Liver (tissue), 9 donors: Measurements from ENCODE around the gene C6orf163. TPM values are rescaled to one million over a fixed set of nuclear protein-coding genes. Genes with fewer than 3 reads are reported as not detected.
"Not testable (repeated sequence)": the region's sequence is repeated elsewhere in the genome, so short reads cannot be mapped to it uniquely, and the experiment has no call there.

ENCODE experiments used
- DNase-seq: peaks from one replicate; pipeline ENCODE4 v3.0.0-alpha.2; 2017; ENCODE audit warnings: low spot score
- H3K27ac ChIP-seq, 2 donors: one replicate each; pipeline ENCODE4 v1.7.0; 2013; ENCODE audit warnings: inconsistent platforms in 2 of 2, low read length in 2 of 2, control low read depth in 1 of 2, low read depth in 1 of 2, mild to moderate bottlenecking in 1 of 2
- H3K27me3 ChIP-seq, 4 donors: one replicate each; pipeline versions ENCODE4 v1.6.1 to v1.7.0; 2013; ENCODE audit warnings: low read length in 3 of 4, inconsistent platforms in 1 of 4, mild to moderate bottlenecking in 1 of 4, moderate library complexity in 1 of 4; ENCODE audit not compliant: control insufficient read depth in 4 of 4, insufficient read depth in 4 of 4
- H3K36me3 ChIP-seq, 4 donors: one replicate each; pipeline versions ENCODE4 v1.6.1 to v1.7.0; 2013; ENCODE audit warnings: low read length in 3 of 4, mild to moderate bottlenecking in 3 of 4, low read depth in 1 of 4, moderate library complexity in 1 of 4; ENCODE audit not compliant: control insufficient read depth in 4 of 4, insufficient read depth in 3 of 4
- H3K4me1 ChIP-seq, 4 donors: one replicate each; pipeline versions ENCODE4 v1.6.1 to v1.7.0; 2013; ENCODE audit warnings: low read length in 3 of 4, mild to moderate bottlenecking in 3 of 4, moderate library complexity in 1 of 4; ENCODE audit not compliant: control insufficient read depth in 4 of 4, insufficient read depth in 4 of 4
- H3K4me3 ChIP-seq, 3 donors: one replicate each; pipeline versions ENCODE4 v1.6.1 to v1.7.0; 2013; ENCODE audit warnings: low read length in 3 of 3, control low read depth in 1 of 3, low read depth in 1 of 3, mild to moderate bottlenecking in 1 of 3
- H3K9ac ChIP-seq, 2 donors: one replicate each; pipeline ENCODE4 v1.7.0; 2013; ENCODE audit warnings: low read length in 2 of 2, mild to moderate bottlenecking in 2 of 2, moderate library complexity in 2 of 2, control low read depth in 1 of 2, low read depth in 1 of 2
- H3K9me3 ChIP-seq, 4 donors: one replicate each; pipeline versions ENCODE4 v1.6.1 to v1.7.0; 2013; ENCODE audit warnings: low read length in 3 of 4; ENCODE audit not compliant: control insufficient read depth in 4 of 4
- ATF3 ChIP-seq: IDR thresholded peaks from 2 replicates; pipeline ENCODE4 v1.6.1; 2016; ENCODE audit warnings: antibody characterized with exemption
- CTCF ChIP-seq: fragments of 150-350 bp; IDR thresholded peaks from 2 replicates; pipeline ENCODE4 v1.5.1; 2017; ENCODE audit warnings: improper control_type of control experiment, low read depth, low read length; ENCODE audit not compliant: missing input control
- EGR1 ChIP-seq, 2 donors: IDR thresholded peaks; 2 replicates each; pipeline ENCODE4 v1.6.1; 2016 to 2018; ENCODE audit warnings: antibody characterized with exemption in 2 of 2, low read depth in 2 of 2
- FOXA1 ChIP-seq: IDR thresholded peaks from 2 replicates; pipeline ENCODE4 v1.6.1; 2016; ENCODE audit warnings: antibody characterized with exemption
- FOXA2 ChIP-seq: IDR thresholded peaks from 2 replicates; pipeline ENCODE4 v1.6.1; 2016; ENCODE audit warnings: antibody characterized with exemption
- GABPA ChIP-seq, 2 donors: IDR thresholded peaks in 1 of 2; conservative IDR thresholded peaks in 1 of 2; 2 replicates each; pipeline ENCODE4 v1.6.1; 2016; ENCODE audit warnings: antibody characterized with exemption in 2 of 2, mild to moderate bottlenecking in 1 of 2, moderate library complexity in 1 of 2
- HNF4A ChIP-seq, 2 donors: conservative IDR thresholded peaks; 2 replicates each; pipeline ENCODE4 v1.6.1; 2016; ENCODE audit warnings: antibody characterized with exemption in 2 of 2, mild to moderate bottlenecking in 2 of 2
- HNF4G ChIP-seq: IDR thresholded peaks from 2 replicates; pipeline ENCODE4 v1.6.1; 2016; ENCODE audit warnings: antibody characterized with exemption
- JUND ChIP-seq, 2 donors: IDR thresholded peaks; 2 replicates each; pipeline ENCODE4 v1.6.1; 2016; ENCODE audit warnings: antibody characterized with exemption in 2 of 2
- MAX ChIP-seq: IDR thresholded peaks from 2 replicates; pipeline ENCODE4 v1.6.1; 2016; ENCODE audit warnings: antibody characterized with exemption
- NR2F2 ChIP-seq: IDR thresholded peaks from 2 replicates; pipeline ENCODE4 v1.6.1; 2016; ENCODE audit warnings: antibody characterized with exemption
- RAD21 ChIP-seq, 2 donors: IDR thresholded peaks; 2 replicates each; pipeline ENCODE4 v1.6.1; 2016; ENCODE audit warnings: antibody characterized with exemption in 2 of 2, mild to moderate bottlenecking in 2 of 2
- REST ChIP-seq: IDR thresholded peaks from 2 replicates; pipeline ENCODE4 v1.6.1; 2016; ENCODE audit warnings: antibody characterized with exemption, mild to moderate bottlenecking
- RXRA ChIP-seq, 2 donors: IDR thresholded peaks; 2 replicates each; pipeline ENCODE4 v1.6.1; 2017 to 2018; ENCODE audit warnings: antibody characterized with exemption in 2 of 2, mild to moderate bottlenecking in 1 of 2
- SP1 ChIP-seq: IDR thresholded peaks from 2 replicates; pipeline ENCODE4 v1.6.1; 2018; ENCODE audit warnings: antibody characterized with exemption, mild to moderate bottlenecking
- TAF1 ChIP-seq: conservative IDR thresholded peaks from 2 replicates; pipeline ENCODE4 v1.6.1; 2016; ENCODE audit warnings: antibody characterized with exemption, mild to moderate bottlenecking
- YY1 ChIP-seq: IDR thresholded peaks from 2 replicates; pipeline ENCODE4 v1.6.1; 2016; ENCODE audit warnings: antibody characterized with exemption, mild to moderate bottlenecking
- ZBTB33 ChIP-seq: IDR thresholded peaks from 2 replicates; pipeline ENCODE4 v1.6.1; 2016; ENCODE audit warnings: antibody characterized with exemption
- WGBS: extraction: QIAGEN DNeasy Blood & Tissue Kit; methylation state at CpG from one replicate; pipeline ENCODE4 v1.1.7; 2013; 5-methylcytosine and 5-hydroxymethylcytosine counted together
- polyA plus RNA-seq, 2 donors: library from polyadenylated mRNA; stranded (reverse) in 1 of 2; unstranded in 1 of 2; fragments of 200-250 nt in 1 of 2; fragments of >200 nt in 1 of 2; fragmentation: Nextera tagmentation in 1 of 2; extraction: Ambion mirVana in 1 of 2; gene quantifications; one replicate each; pipeline versions ENCODE4 v1.2.1 to v1.2.3, GENCODE V29; 2013 to 2015
- total RNA-seq, 2 donors: library from RNA; depleted of rRNA; stranded (reverse); fragments of >200 nt; gene quantifications; one replicate each; pipeline ENCODE4 v1.2.3, GENCODE V29; 2014
- donor health status: healthy.
- donor health status: healthy.
- donor health status: healthy.
- donor health status: healthy.
- donor health status: healthy.

C6orf163 gene
- total and polyA plus RNA-seq, 4 donors, result 0.09 to 3.0 (median 0.67) TPM

GRCh38 chr6:87322304-87323212 is 22.1 kb upstream of the C6orf163 start, which contains the start of gene SMIM8:
SMIM8 (plus strand) TSS chr6:87322588; CDS start chr6:87337032, 14,444 bp downstream.
- Histone ChIP-seq H3K4me1 (peaks cover 0 to 4% (median 0%) of the 10 kb centered on the region in 4 donors), H3K27me3 (no peaks in the 10 kb centered on the region), H3K27ac (peak within 1 kb of the TSS; percentile 62 to 67), H3K4me3 (peak within 1 kb of the TSS; percentile 93 to 99 (median 93)), H3K36me3 (no peaks in the 10 kb centered on the region), H3K9me3 (no peaks in the 10 kb centered on the region), H3K9ac (peak within 1 kb of the TSS; percentile 3 to 90)
- under 1% methylated on average over 60 of the region's 60 CpGs for WGBS
- DNase-seq, result peak; percentile 87
- TF ChIP-seq EGR1 (IDR thresholded peaks at IDR 0.05; ENCODE audit: low read depth in 2 of 2), result no peak
- no peak for TF ChIP-seq NR2F2
- no peak for TF ChIP-seq FOXA1
- TF ChIP-seq HNF4G, result no peak
- TF ChIP-seq JUND (IDR thresholded peaks at IDR 0.05), result no peak
- peak; percentile 93 for TF ChIP-seq CTCF
- TF ChIP-seq TAF1, result no peak
- no peak for TF ChIP-seq FOXA2
- TF ChIP-seq ATF3, result no peak
- TF ChIP-seq REST, result no peak
- peak in 1 of 2 donors; percentile 16 for TF ChIP-seq RXRA (IDR thresholded peaks at IDR 0.05)
- no peak for TF ChIP-seq ZBTB33
- peak in 1 of 2 donors; percentile 42 for TF ChIP-seq GABPA (IDR thresholded peaks at IDR 0.05 in 1 of 2, conservative IDR thresholded peaks at IDR 0.05 in 1 of 2)
- TF ChIP-seq HNF4A (conservative IDR thresholded peaks at IDR 0.05), result no peak
- no peak for TF ChIP-seq MAX
- peak; percentile 31 to 59 for TF ChIP-seq RAD21 (IDR thresholded peaks at IDR 0.05)
- peak; percentile 37 for TF ChIP-seq YY1
- no peak for TF ChIP-seq SP1

GRCh38 chr6:87323880-87324279 is 20.7 kb upstream of the C6orf163 start:
- not testable (repeated sequence) for DNase-seq, H3K27me3 ChIP-seq, H3K27ac ChIP-seq, H3K9ac ChIP-seq, H3K9me3 ChIP-seq, H3K4me3 ChIP-seq, H3K36me3 ChIP-seq, H3K4me1 ChIP-seq
- 98% methylated on average over 1 of the region's 1 CpG for WGBS
